Raji (cell line): Measurements from ENCODE around the gene JPH2.

ENCODE experiments used
- POLR2A ChIP-seq: IDR thresholded peaks from 2 replicates; pipeline ENCODE4 v1.6.1; 2011; ENCODE audit warnings: low read depth, low read length, control low read depth; ENCODE audit not compliant: insufficient read depth

JPH2 gene

DNA sequence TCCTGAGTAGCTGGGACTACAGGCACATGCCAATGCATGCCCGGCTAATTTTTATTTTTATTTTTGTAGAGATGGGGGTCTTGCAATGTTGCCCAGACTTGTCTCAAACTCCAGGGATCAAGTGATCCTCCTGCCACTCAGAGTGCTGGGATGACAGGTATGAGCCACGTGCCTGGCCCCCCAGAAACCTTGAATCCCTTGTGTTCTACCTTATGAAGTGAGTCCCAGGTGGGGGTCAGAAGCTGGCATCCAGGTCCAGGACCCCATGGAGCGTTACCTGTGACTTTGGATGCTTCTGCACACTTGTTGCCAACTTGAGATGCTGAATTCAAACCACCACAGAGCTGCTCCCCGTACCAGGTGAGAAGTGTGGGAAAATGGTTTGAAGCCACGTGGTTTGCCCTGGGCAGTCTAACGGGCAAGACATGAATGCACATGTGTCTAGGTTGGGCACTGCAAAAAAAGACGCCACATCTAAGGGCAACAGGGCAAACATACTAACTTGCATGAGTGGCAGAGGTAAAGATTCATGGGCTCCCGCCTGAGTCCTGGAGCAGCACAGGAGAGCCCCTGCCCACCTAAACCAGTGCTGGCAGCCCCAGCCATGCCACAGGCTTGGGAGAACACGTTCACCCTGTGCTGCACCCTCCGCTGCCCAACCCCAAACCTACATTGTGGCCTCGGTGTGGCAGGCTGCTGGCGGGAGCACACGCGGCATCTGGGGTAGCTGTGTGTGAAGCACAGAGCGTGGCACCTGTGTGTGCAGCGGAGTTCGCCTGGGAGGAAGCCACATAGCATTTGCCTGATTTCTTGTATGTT lies 101.2 kb downstream of the JPH2 start:
- no peak for TF ChIP-seq POLR2A

DNA sequence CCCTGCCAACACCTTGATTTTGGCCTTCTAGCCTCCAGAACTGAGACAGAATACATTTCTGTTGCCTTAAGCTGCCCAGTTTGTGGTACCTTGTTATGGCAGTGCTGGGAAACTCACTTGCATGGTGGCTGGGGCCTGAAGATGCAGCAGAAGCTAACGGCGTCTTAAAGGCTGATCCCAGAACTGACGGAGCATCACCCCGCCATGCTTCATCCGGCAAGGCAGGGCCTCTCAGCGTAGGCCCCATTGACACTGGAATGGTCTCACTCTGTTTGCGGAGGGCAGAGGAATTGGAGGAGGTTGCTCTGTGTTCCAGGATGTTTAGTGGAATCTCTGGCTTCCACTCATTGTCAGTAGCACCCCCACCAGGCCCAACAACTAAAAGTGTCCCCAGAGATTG lies 102.1 kb downstream of the JPH2 start:
- no peak for TF ChIP-seq POLR2A

DNA sequence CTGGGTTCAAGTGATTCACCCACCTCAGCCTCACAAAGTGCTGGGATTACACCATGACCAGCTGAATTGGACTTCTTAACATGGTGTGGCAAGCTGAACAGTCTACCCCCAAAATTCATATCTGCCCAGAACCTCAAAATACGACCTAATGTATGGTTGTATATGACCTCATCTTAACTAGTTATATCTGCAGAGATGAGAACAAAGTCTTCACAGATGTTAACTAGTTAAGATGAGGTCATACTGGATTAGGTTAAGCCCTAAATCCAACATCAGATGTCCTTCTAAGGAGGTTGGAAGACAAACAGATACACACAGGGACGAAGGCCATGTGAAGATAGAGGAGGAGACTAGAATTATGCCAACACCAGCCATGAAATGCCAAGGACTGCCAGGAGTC lies 102.5 kb downstream of the JPH2 start:
- TF ChIP-seq POLR2A, result no peak

DNA sequence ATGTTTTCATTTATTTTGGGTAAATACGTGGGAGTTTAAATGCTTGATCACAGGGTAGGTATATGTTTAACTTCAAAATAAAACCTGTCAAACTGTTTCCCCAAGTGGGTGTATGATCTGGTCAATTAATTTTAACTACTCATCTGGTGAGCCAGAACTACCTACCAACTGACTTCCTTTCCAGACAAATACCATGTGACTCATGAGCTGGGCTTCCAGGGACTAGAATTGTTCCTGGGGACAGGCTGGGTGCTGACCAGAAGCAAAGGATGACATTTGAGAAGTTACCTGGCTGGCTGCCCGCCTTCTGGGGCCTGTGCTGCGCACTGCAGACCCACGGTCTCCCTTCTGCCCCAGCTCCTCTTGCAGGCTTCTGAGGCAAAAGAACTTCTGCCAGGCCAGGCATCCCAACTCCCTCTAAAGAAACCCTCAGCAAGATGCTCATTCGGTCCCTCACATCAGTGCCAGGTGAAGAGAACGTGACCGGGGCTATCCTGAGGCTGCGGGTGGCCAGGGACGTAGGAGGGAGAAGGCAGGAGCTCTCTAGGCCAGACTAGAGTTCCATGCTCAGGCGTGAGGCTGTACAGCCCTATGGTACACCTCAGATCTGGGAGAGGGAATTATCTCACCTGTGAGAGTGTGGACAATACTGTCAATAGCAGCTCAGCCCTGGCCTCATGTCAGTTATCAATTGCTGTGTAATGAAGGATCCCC lies 103.6 kb downstream of the JPH2 start:
- no peak for TF ChIP-seq POLR2A

DNA sequence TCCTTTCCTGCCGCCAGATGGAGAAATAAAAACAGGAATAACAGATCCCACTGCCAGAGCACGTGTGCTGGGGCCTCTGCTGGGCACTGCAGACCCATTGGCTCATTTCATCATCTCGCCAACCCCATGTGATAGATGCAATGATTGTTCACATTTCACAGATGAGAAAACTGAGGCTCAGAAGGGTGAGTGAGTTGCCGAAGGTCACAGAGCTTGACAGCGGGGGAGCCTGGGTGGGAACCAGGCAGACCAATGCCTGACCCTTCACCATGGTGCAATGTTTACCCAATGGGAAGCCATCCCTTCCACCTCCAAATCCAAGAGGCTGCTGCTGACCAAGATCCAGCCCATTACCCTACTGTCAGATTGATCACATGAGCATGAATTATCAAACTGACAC lies 105.1 kb downstream of the JPH2 start:
- no peak for TF ChIP-seq POLR2A

DNA sequence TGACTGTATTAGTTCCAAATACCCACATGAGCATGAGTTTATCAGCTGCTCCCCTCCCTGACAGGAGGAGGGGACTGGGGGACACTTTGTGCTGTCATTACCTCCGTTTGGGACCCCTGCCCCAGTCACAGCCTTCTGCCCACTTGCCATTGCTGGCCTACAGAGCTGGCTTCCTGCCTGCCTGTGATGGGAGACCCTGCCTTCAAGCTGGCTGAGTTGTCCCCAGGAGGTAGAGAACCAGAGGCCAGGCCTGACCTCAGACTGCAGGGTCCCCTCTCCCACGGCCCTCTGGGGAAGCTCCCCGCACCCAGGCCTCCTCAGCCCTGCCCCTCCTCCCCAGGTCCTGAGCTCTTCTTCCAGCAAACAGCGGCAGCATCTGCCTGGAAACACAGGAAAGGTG lies 105.5 kb downstream of the JPH2 start:
- TF ChIP-seq POLR2A, result no peak

DNA sequence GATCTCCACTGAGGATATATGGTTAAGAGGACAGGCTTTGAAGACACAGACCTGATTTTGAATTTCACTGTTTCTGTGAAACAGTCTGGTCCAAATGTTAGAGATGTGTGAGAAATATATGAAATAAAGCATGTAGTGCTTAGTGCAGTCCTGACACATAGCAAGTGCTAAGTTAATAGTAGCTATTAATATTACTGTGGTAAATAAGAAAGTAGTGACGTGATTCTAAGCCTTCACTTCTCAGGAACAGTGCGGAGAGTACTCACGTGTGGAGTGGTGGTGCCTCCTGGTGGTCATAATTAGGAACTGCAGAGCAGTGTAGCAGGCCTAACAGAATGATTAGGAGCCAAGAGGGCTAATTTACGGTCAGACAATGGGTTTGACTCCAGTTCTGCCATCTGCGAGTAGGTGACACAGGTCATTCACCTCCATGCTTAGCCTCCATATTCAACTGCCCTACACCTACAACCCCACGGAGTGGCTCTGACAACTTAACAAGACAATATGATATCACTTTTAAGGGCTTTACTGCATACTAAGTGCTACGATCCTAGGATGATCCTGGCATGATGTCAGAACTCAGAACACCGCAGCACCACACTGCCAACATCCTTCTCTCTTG lies 106.2 kb downstream of the JPH2 start:
- TF ChIP-seq POLR2A, result no peak

DNA sequence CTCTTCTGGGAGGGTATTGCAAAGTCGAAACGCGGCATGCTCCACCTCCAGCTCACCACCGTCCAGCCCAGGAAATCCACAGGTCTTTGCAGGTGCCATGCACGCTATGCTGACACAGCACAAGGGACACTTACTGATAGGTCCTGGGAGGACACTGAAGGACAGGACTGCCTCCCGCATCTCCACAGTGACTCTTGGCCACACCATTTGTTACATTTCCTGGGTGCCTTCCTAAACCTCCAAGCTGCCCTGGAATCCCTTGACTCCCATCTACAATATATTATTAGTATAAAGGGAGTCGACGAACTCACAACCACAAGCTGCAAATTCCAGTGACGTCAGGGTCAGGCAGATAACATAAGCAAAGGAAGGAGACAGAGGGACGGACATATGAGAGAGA lies 106.9 kb downstream of the JPH2 start:
- TF ChIP-seq POLR2A, result no peak

DNA sequence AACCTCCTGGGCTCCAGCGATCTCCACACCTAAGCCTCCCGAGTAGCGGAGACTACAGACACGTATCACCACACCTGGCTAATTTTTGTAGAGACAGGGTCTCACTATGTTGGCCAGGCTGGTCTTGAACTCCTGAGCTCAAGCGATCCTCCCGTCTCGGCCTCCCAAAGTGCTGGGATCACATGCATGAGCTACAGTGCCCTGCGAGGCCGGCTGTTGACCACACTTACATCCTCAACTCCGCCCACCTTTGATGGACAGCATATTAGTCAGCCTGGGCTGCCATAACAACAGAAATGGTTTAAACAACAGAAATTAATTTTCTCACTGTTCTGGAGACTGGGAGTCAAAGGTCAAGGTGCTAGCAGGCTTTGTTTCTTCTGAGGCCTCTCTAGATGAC lies 107.7 kb downstream of the JPH2 start:
- TF ChIP-seq POLR2A, result no peak

DNA sequence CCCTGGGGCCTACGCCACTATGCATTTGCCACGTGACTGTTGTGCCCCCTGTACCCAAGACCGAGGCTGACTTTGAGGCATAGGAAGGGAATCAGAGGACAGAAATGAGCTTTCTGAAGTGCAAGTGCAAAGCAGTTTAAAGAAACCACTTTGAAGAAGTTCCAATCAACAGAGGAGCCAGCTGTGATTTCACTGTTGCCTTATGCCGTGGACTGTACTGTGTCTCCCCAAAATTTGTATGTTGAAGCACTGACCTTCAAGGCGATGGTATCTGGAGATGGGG lies 111.1 kb downstream of the JPH2 start:
- TF ChIP-seq POLR2A, result no peak

DNA sequence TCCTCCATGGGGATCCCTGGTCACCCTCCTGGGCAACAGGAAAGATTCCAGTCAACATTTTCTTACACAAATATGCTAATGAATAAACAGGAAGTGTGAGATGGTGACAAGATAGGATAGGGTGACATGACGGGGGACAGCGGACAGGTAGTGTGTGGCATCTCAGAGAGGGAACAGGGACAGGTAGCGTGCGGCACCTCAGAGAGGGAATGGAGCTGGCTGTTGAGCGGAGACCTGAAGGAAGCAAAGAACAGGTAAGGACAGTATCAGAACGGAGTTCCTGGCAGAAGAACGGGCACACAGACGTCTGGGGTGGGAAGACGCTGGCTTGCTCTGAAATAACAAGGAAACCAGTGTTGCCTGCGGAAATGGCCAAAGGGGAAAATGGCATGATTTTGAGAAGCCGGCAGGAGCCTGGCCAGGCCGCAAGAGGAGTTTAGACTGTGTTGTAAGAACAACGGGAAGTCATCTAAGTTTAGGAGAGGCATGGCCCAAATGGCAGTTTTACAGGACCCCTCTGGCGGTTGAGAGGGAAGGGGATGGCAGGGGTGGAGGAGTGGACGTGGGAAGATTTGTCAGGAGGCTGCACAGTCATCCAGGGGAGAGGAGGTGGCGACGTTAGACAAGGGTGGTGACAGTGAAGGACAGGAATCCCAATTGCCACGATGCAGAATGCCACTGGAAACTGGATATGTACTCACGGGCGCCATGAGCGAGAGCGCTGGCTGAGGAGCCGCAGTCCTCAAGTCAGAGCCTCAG lies 111.6 kb downstream of the JPH2 start:
- no peak for TF ChIP-seq POLR2A

DNA sequence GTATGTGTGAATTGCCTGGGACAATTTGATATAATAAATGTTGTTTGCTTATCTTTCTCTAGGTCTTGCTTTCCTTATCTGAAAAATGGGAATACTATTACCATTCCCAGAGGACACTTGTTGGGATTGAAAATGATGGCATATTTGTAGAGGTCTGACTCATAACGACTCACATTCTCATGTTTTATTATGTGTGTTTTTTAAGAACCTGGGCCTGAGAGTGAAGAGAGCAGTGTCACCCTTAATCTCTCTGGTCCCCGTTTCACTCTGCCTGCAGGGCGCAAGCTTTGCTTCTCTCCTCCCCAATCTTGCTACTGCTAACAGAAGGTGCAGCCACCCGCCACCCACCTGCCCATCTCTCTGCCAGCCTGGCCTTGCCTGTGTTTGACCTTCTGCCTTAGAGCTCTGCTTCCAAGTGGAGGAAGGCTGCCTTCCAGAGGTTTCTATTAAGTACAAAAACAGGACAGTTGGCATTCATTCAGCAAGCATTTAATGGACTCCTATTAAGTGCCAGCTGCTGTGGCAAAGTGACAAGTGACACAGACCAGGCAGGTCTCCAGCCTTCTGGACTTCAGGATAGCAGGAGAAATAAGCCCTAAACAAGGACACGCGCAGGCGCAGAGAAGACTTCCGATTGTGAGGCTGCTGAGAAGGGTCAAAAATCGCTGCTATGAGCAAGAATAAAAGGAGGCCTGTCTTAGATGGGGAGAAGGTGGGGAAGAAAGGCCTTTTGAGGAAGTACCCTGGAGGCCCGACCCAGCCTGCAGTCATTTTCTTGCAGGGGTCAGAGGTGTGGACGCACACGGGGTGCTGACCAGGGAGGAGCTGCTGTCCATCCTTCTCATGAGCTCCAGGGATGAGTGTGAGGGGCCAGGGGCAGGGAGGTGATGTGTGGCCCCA lies 112.5 kb downstream of the JPH2 start:
- TF ChIP-seq POLR2A, result no peak

DNA sequence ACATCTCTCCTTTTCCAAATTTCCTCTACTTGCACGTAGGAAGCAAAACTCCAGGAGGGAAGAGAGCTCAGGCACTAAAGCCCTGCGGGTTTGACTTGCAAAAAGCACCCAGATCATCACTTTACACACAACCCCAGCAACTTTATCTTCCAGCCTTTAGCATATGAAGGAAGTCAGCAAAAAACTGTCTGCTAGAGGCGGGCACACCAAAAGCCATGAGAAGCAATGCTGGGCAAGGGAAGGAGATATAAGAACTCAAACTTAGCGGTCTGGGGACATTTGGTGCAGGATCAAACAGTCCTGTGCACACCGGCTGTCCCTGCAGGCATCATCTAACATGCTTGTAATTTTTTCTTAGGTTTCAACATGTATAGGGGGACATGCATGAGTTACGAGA lies 113.3 kb downstream of the JPH2 start:
- no peak for TF ChIP-seq POLR2A

DNA sequence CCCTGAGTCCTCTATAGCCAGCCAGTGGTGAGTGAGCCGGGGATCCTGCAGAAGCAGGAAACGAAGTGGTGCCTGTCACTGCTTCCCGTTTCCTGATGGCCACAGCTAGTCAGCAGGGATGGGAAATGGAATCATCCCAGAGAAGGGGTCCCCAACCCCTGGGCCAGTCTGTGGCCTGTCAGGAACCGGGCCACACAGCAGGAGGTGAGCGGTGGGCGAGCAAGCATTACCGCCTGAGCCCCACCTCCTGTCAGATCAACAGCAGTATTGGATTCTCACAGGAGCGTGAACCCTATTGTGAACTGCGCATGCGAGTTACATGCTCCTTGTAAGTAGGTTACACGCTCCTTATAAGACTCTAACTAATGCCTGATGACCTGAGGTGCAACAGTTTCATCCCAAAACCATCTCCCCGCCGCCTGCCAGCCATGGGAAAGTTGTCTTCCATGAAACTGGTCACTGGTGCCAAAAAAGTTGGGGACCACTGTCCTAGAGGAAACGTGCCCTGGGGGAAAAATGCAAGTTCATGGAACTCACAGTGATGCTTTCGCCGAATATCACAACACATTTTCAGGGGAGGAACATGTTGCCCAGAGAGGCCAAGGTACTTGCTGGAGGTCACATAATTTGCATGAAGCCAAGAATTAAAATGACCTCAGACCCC lies 113.8 kb downstream of the JPH2 start:
- TF ChIP-seq POLR2A, result no peak
